NCI-H146 treated with DMSO at 0.1 percent for 48 hours (cell line): ENCODE measurements around the gene ODAPH.
"Not testable (repeated sequence)": the region's sequence is repeated elsewhere in the genome, so short reads cannot be mapped to it uniquely, and the experiment has no call there.

Experiments used
- DNase-seq: peaks from one replicate; lab custom pipeline; 2025; ENCODE audit not compliant: unreplicated experiment; lab: John Stamatoyannopoulos, UW

The ODAPH gene

DNA sequence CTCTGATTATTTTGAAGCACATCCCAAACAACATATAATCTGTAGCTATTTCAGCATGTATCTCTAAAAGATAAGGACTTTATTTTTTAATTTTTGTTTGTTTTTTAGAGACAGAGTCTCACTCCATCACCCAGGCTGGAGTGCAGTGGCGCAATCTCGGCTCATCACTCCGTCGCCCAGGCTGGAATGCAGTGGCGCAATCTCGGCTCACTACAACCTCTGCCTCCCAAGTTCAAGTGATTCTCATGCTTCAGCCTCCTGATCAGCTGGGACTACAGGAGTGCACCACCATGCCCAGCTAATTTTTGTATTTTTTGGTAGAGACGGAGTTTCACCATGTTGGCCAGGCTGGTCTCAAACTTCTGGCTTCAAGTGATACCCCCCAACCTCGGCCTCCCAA, 11.6 kb upstream of the ODAPH start:
- not testable (repeated sequence) for DNase-seq

DNA sequence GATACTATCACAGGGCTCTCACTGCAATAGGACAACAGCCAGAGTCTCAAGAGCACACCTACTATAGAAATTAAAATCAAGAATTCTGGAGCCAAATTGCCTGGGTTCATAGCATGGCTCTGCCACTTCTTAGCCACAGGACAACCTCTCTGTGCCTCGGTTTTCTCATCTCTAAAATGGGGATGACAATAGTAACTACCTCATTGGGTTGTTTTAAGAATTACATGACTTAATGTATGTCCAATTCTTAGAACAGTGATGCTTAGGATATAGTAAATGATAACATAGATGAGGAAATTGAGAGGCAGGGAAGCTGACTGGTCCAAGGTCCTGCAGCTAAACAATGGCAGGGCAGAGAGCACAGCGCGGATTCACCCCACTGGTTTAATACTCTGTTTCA, 11.0 kb upstream of the ODAPH start:
- DNase-seq = no peak

DNA sequence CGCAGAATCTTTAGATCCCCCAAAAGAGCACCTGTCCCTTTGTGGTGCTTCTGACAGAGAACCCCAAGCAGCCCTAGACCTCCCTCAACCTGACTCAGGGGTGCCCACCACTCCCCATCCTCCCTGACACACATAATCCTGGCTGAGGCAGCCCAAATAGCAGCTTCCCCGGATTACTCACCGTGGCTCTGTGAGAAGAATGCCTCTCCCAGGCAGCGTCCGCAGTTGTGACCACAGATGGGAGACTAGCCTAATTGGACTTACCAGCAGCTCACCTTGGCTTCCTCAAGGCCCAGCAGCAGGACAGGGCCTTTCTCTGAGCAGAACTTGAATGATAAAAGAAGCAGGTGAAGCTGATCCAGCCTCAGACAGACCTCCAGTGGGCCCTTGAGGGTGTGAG, 10.3 kb upstream of the ODAPH start:
- no peak for DNase-seq

DNA sequence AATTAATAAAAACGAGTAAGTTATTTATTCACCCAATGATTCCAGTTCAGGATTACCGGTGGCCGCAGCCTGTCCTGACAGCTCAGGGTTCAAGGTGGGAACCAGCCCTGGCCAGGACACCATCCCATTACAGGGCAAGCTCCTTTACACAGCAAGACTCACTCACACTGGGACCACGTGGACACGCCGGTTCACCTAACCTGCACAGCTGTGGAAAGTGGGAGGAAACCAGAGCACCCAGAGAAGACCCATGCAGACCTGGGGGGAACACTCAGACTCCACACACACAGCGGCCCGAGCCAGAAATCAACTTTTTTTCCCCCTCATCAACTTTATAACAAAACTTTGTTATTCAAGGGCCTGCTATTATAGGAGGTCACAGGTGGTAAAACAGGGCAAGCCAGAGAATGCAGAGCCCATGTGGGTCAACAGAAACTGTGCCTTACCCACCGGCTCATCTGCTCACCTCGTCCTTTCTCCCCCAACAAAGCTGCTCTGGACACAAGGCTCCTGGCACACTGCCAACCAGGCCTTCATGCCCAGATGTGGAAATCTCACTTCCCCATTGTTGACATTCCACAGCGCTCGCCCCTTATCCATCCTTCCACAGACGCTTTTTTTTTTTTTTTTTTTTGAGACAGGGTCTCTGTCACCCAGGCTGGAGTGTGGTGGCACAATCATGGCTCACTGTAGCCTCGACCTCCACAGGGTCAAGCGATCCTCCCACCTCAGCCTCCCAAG, 8.0 kb upstream of the ODAPH start:
- DNase-seq = no peak

DNA sequence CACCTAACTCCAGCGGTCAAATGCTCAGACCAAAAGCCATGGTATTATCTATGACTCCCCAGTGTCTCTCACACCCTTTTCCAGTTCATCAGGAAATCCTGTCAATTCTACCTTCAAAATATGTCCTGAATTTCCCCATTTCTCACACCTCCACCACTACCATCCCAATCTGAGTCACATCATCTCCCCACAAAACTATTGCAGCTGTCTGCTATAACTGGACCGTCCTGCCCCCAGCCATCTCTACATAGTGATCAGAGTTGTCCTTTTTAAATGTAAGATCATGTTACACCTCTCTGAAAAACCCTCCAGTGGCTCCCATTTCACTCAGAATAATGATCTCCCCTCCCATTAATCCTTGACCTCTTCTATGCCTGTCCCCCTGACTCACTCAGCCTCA, 6.8 kb upstream of the ODAPH start:
- no peak for DNase-seq

DNA sequence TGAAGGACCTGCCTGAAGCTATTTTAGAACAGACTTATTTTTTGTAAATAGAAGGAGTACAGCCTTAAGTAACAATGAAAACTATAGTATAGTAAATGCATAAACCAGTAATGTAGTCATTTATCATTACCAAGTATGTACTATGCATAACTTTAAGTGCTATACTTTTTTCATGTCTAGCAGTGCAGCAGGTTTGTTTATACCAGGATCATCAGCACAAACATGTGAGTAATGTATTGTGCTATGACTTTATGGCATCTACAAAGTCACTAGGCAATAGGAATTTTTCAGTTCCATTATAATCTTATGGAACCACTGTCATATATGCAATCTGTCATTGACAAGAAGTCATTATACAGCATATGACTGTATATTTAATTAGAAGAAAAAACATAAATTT, 3.4 kb upstream of the ODAPH start:
- no peak for DNase-seq

DNA sequence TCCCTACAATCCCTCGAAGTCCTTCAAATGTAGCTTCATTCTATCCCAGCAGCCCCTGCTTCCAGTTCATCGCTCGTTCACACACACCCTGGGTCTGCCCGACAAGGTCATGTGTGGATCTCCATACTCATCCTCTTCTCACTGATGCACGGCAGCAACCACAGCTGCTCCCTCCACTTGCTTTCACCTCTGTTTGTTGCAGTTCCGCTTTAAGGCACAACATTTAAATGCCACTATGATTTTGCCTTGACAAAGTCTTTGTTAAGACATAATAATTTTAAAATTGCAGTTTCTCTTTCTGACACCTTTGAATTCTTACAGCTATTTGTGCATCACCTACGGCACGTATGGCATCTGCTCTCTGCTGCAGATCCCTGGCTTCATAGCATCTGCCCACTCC, 1.8 kb downstream of the ODAPH start:
- no peak for DNase-seq

DNA sequence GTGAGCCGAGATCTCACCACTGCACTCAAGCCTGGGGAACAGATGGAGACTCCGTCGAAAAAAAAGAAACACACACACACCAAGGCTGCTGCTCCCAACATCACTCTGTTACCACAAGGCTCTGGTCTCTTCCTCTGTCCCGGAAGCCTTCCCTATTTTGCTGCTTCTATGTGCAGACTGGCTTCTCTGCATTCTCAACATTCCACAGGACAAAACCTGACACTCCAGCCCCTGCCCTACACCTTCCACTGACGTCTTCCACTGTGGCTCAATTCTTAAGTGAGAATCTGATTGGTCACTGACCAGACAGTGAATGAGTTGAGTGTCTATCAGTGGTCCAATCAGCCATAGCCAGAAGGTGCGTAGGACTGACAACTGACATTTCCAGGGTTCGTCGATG, 5.9 kb downstream of the ODAPH start:
- no peak for DNase-seq

DNA sequence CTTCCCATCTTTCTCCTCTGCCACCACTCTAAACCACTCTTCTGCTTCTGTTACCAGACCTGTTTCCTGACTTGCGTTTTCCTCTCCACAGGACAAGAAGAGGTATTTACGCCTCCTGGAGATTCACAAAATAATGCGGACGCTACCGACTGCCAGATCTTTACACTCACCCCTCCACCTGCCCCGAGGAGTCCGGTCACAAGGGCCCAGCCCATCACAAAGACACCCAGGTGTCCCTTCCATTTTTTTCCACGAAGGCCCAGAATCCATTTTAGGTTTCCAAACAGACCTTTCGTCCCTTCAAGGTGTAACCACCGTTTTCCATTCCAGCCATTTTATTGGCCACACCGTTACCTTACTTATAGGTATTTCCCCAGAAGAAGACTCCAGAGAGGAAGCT, 8.2 kb downstream of the ODAPH start:
- DNase-seq = no peak

DNA sequence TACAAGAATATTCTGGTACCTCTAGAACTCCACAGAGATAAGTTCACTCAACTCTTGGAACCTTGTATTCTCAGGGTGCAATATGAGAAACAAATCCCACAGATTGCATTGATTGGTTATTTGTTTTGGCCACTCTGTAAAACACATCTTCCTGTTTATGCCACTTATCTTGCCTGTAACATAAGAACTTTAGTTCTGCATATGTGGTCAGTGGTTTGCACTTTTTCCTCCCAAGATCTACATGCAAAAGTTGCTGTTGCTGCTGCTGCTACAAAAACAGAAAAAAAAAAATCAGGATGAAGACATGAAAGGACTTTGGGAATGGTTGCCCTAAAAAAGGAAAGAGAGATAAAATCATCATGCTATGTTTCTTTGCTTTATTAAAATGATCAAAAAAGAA, 9.6 kb downstream of the ODAPH start:
- DNase-seq = no peak

DNA sequence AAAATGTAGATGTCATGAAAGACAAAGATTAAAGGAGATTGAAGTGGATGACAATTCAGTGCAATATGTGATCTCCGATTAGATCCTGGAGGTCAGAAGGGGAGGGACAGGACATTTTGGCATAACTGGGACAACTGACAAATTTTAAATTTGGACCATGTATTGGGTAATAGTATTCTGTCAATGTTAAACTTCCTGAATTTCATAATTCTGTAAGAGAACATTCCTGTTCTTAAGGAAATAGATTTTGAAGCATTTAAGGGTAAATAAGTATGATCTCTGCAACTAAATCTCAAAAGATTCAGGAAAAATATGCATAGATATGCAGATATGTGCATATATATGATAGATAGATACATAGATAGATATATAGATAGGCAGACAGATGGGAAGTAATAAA, 11.0 kb downstream of the ODAPH start:
- DNase-seq = no peak

DNA sequence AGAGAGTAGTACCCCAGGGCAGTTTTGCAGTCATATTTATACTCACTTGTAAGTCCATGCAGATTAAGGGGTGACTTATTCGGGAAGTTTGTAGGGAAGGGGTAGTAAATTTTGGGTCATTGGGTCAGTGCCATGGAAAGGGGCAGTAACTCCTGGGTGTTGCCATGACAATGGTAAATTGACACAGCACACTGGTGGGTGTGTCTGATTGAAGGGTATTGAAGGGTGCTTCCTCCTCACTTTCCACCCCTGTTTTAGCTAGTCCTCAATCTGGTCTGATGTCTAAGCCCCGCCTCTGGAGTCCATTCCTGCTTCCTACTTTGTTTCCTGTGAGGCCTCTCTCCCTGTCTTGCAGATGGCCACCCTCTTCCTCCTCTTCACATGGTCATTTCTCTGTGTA, 11.9 kb downstream of the ODAPH start:
- DNase-seq = no peak

DNA sequence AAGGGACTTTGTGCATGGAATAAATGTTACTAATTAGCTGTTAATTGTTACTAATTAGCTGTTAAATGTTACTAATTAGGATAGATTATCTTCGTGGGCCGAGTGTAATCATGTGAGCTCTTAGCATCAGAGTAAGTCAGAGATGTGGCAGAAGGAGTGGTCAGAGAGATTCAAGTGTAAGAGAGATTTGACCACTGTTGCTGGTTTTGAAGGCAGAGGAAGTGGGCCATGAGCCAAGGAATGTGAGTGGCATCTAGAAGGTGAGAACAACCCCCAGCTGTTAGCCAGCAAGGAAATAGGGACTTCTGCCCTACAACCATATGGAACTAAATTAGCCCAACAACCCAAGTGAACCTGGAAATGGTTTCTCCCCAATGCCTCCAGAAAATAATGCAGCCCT, 28.2 kb downstream of the ODAPH start:
- DNase-seq = no peak

DNA sequence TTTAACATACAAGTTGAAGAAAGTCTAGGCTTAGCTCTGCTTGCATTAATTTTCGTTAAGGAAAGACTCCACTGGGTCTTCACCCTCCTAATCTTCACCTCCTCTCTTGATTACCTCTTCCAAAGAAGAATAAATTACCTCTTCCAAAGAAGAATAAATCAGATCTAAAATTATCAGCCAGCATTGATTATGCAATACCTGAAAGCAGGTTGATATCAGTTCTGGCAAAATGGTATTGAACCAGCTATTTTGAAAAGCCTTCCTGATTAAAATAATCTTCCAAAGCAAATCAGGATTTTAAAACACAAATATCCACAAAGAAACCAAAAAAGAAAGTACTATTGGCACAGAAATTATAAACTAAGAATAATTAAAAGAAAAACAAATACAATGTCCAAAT, 37.5 kb downstream of the ODAPH start:
- DNase-seq = no peak

DNA sequence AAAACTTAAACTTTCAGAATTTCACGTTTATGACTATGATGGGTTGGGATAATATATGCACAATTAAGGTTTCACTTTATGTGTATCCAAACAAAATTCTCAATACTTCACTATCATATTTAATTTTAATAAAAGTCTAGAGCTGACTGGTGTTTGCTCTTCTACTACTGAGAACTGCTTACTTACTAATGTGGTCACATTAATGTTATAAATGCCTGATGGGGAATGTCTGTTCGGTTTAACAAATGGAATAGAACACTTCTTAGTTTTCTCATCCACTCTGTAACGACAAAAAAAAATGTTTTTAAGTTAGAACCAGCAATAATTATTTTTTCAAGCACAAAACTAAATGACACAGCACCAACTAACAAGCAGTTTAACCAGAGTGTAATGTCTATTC, 40.2 kb downstream of the ODAPH start:
- DNase-seq = no peak

DNA sequence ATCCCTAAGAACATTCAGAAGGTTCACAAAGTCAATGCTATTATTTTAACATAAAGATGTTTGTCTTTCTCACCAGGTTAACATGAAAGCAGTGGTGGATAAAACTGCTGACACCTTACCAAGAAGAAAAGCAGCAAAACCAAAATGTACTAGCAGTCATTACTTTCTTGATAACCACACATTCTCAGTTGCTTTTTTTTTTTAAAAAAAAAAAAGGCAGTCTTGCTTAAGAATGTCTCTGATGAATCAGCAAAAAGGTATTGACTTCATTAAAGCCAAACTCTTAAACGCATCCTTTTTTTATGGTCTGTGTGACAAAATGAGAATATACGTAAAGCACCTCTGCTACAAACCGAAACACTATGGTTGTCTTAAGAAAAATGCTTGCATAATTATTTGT, 42.5 kb downstream of the ODAPH start:
- DNase-seq = no peak

DNA sequence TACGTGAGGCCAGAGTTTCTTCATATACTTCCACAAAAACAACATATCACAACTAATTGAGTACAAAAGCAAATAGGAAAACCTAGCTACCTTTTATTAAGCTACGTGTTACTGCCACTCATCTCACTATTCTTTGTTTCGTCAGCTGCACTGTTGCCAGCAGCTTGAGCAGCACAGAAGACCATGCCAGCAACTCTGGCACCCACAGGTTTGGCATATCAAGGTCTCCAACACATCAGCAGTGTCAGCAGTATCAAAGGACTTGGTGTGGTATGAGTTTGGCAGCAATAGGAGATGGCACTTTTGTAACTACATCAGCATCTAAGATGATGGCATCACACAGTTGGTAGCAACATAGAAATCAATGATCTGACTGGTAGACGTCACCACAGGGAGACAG, 43.8 kb downstream of the ODAPH start:
- DNase-seq = no peak

DNA sequence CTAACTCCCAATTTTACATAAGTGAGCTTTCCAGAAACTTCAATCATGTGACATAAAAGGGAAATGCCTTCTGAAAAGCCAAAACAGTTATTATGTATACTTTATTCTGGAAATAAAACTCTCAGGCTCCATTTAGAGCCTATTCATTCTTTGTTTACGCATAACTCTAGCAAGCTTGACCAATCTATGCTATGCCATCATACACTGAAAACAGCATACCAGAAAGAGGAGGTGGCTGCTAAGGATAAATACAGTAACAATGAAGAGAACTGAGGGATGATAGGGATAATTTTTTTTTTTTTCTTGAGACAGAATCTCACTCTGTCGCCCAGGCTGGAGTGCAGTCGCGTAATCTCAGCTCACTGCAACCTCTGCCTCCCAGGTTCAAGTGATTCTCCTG, 50.1 kb downstream of the ODAPH start:
- DNase-seq = no peak

DNA sequence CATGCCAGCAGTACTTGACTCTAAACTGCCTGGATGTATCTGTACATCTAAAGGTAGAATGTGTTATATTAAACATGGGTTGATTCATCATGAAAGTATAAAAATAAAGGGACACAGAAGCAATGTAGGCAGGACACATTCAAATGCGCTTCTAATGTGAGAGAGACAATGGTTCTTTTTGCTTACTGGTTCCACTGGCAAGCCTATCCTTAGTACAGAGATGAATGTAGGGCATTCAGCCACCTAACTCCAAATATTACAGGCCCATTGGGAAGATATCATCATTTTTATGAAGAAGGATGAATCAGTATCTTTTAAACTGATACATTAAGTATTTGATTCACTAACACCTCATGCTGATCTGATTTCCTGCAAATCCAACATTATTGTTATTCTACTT, 56.4 kb downstream of the ODAPH start:
- no peak for DNase-seq
